ENCODE data around the gene IRF4. TPM values are rescaled to one million over a fixed set of nuclear protein-coding genes. Genes with fewer than 3 reads are reported as not detected.

IRF4 gene
- total RNA-seq, 2 donors from 2014 or later = 0.15 to 1.1 TPM

DNA sequence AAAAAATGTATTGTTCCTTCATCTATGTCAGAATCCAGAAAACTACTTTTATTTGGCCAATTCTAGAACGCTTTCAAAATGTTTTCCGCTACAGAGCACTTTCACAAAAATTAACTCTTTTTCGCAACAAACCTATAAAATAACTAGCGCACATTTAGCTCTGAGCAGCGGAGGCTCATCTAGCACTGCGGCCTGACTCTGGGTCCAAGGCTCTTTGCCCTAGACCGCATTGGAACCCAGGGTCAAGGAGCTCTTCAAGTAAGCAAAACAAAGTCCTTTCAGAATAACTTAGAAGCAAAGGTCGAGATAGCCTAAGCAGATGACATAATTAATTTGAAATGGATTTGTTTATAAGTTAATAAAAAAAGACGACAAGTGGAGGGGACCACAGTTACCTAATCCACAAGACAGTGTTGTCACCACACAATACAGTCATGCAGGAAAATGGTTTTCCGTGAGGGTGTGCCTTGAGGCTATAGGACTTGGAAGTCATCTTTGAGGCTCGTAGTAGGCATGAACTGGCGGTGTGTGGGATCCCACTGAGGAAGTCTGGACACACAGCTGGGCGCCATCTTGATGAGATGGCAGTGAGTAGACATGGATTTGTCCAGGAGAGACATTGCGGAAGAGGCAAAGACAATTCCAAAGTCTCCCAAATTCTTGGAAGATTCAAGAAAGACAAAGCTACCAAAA, 29.2 kb upstream of the IRF4 start:
- H3K27me3 ChIP-seq = no peaks in the 10 kb centered on the region
- DNase-seq (ENCODE audit: low spot score) = no peak
- H3K4me3 ChIP-seq = no peak overlapping the region
- H3K4me1 ChIP-seq = no peaks in the 10 kb centered on the region
- H3K27ac ChIP-seq = no peak overlapping the region
- H3K9me3 ChIP-seq = peaks cover 0 to 12% of the 10 kb centered on the region in 2 donors
- TF ChIP-seq CTCF (IDR thresholded peaks at IDR 0.05) = no peak
- no peaks in the 10 kb centered on the region for H3K36me3 ChIP-seq

- Histone ChIP-seq H3K4me1 (no peaks in the 10 kb centered on the region), H3K27ac (no peak overlapping the region), H3K9me3 (peaks cover 0 to 12% of the 10 kb centered on the region in 2 donors), H3K4me3 (no peak overlapping the region), H3K36me3 (no peaks in the 10 kb centered on the region), H3K27me3 (no peaks in the 10 kb centered on the region)
- no peak for DNase-seq (ENCODE audit: low spot score)
- no peak for TF ChIP-seq CTCF (IDR thresholded peaks at IDR 0.05)
Measured at GRCh38 chr6:362924-363249, 28.7 kb upstream of the IRF4 start.

GRCh38 chr6:363291-363690, 28.3 kb upstream of the IRF4 start:
- Histone ChIP-seq H3K27me3 (no peaks in the 10 kb centered on the region), H3K4me3 (no peak overlapping the region), H3K4me1 (no peaks in the 10 kb centered on the region), H3K36me3 (no peaks in the 10 kb centered on the region), H3K9me3 (peaks cover 0 to 12% of the 10 kb centered on the region in 2 donors), H3K27ac (no peak overlapping the region)
- no peak for DNase-seq (ENCODE audit: low spot score)
- TF ChIP-seq CTCF (IDR thresholded peaks at IDR 0.05) = no peak

- Histone ChIP-seq H3K9me3 (peaks cover 0 to 12% of the 10 kb centered on the region in 2 donors), H3K27me3 (peaks cover 0 to 1% of the 10 kb centered on the region in 2 donors), H3K4me3 (no peak overlapping the region), H3K36me3 (no peaks in the 10 kb centered on the region), H3K4me1 (no peaks in the 10 kb centered on the region), H3K27ac (no peak overlapping the region)
- DNase-seq (ENCODE audit: low spot score) = no peak
- TF ChIP-seq CTCF (IDR thresholded peaks at IDR 0.05) = no peak
Measured at GRCh38 chr6:363909-364308, 27.6 kb upstream of the IRF4 start.

- Histone ChIP-seq H3K27me3 (peaks cover 0 to 5% of the 10 kb centered on the region in 2 donors), H3K27ac (no peak overlapping the region), H3K4me3 (no peak overlapping the region), H3K36me3 (no peaks in the 10 kb centered on the region), H3K9me3 (peaks cover 0 to 12% of the 10 kb centered on the region in 2 donors), H3K4me1 (no peaks in the 10 kb centered on the region)
- DNase-seq (ENCODE audit: low spot score) = no peak
- TF ChIP-seq CTCF (IDR thresholded peaks at IDR 0.05) = no peak
Measured at GRCh38 chr6:364609-365540, 26.7 kb upstream of the IRF4 start.

All from right atrium auricular region (tissue), 2 donors.